GM12872 (cell line): ENCODE results near the gene SLCO3A1.

Experiments used
- CTCF ChIP-seq: IDR thresholded peaks from 3 replicates; pipeline ENCODE4 v1.5.1; 2011; ENCODE audit warnings: low read depth, mild to moderate bottlenecking, low read length, moderate library complexity; ENCODE audit not compliant: insufficient read depth

Gene SLCO3A1

GRCh38 chr15:91981821-91982800, 128.6 kb downstream of the SLCO3A1 start:
- 0 out of 3 replicates have a peak, but pooled peaks have one; percentile 9 for TF ChIP-seq CTCF

- no peak for TF ChIP-seq CTCF
Observed at GRCh38 chr15:91983729-91984340, 130.3 kb downstream of the SLCO3A1 start.

- no peak for TF ChIP-seq CTCF
Observed at GRCh38 chr15:91985297-91985696, 131.8 kb downstream of the SLCO3A1 start.

GRCh38 chr15:91988071-91988470, 134.6 kb downstream of the SLCO3A1 start:
- TF ChIP-seq CTCF = no peak

GRCh38 chr15:91988655-91989054, 135.1 kb downstream of the SLCO3A1 start:
- no peak for TF ChIP-seq CTCF

- no peak for TF ChIP-seq CTCF
Observed at GRCh38 chr15:91989821-91990220, 136.3 kb downstream of the SLCO3A1 start.

- no peak for TF ChIP-seq CTCF
Observed at GRCh38 chr15:91992945-91993344, 139.4 kb downstream of the SLCO3A1 start.
